ENCODE results near the gene CHST8.
A peak's percentile ranks its signal among the peaks of the same experiment; 100 is the strongest.

CHST8 gene

DNA sequence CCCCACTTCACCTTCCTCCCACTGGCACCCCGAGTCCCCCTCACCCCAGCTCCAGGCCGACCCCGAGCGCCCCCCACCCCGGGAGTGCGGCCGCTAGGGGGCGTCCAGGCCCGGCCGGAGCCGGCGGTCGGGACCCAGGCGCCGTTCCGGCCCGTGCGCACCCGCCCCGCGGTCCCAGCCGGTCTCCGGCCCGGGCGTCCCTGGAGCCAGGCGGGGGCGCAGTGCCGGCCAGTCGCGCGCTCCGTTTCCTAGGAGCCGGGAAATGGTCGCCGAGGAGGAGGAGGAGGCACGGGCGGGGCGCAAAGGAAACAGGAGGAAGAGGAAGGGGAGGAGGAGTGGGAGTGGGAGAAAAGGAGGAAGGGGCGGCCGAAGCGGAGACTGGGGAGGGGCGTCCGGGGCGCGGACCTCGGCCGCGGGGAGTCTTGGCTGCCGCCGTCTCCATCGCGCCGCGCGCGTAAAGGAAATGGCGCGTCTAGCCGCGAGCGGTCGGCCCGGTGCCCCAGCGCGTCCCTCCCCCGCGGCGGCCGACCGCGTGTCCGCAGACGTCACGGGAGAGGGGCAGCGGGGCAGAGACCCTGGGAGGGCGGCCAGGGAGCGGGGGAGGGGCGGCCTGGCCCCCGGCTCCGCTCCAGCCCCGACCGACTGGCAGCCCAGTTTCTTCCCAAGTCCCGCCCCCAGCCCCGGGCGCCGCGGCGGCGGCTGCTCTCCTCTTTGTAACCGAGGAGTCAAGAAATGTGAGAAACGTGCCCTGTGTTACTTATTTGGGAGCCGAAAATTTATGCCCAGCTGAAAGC, 173.8 kb downstream of the CHST8 start:
- peak; percentile 97 for DNase-seq (ENCODE audit: low spot score)

DNA sequence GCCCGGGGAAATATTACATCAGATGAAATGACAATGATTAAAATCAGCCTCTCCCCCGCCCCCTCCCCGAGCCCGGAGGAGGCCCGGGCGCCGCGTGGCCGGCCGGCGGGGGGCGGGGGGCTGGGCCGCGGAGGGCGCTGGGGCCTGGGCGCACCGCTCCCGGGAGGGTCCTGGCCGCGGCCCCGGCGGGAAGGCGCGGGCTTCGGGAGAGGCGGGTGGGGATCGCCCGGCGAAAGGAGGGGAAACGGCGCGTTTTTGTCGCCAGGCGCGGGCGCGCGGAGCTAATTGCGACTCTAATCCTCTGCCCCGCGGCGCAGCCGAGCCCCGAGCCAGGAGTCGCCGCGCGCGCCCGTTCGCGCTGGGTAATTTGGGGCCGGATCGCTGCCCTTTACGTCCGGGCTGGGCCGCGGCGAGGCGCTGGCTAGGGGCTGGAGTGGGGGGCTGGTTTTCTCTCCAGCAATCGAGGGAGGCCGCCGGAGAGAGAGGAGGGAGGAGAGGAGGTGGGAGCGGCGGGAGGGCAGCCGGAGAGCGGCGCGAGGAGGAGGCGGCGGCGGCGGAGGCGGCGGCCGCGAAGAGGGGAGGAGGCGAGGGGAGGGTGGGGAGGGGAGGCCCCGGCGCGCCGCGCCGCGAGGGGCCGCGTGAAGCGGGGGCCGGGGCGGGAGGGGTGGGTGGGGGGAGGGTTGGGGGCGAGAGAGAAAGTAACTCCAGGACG, 174.6 kb downstream of the CHST8 start, which contains the start of gene KCTD15:
Gene KCTD15, plus strand, starts transcription at position 707 of the 712 bp plus-strand sequence. CDS start 3,585 bp downstream, outside the sequence.
- peak; percentile 68 for DNase-seq (ENCODE audit: low spot score)

DNA sequence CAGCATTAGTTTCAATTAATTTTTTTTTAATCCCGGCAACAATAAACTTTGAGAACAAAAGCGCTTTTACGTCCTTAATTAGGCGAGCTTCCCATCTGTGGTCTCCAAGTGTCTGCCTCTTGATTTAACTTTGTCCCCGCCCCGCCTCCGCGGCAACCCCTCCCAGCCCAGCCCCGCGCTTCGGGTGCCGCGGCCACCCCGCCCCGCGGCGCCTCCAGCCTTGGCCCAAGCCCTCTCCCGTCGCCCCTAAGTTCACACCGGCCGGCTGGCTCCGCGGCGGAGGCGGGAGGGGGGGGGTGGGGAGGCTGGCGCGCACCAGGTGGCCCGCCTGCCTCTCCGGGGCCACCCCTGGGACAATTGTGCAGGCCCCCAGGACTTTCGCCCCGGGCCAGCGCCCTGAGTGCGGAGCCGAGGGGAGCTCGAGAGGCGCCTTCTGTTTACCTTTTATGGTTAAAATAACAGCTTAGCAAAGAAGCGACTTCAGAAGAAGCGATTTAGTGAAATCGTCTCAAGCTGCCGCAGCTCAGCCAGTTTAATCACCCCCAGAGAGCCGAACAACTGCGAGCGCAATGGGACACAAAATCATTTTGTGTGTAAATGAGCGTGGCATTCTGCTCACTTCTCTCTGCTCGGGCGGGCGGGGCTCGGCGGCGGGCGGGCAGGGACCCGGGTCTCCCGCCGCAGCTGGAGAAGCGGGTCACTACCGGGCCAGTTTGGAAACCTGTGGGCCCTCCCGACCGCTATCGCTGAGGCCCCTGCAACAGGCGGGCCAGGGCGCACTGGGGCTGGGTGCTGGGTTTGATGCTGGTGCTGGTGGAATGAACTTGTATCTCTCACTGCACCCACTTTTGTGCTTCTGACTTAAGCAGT, 176.3 kb downstream of the CHST8 start:
- DNase-seq (ENCODE audit: low spot score): peak; percentile 85

DNA sequence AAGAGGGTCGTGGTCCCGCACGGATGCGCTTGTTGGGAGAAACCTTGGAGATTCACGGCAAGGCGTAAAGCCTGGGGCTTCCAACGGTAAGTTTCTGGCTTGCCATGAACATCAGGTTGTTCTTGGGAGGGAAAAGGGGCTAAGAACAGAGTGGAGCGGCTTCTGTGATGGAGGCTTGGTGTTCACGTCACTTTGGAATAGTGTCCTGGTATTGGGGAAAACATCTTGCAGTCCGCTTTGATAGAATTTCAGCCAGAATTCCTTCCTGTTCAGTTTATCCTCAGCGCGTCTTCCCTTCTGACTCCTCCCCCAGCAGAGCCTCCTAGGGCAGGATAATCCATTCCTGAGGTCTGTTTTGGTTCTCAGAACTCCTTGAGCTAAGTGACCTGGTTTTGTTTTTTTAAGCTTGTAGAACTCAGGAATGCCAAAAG, 176.9 kb downstream of the CHST8 start:
- peak; percentile 54 for DNase-seq (ENCODE audit: low spot score)

DNA sequence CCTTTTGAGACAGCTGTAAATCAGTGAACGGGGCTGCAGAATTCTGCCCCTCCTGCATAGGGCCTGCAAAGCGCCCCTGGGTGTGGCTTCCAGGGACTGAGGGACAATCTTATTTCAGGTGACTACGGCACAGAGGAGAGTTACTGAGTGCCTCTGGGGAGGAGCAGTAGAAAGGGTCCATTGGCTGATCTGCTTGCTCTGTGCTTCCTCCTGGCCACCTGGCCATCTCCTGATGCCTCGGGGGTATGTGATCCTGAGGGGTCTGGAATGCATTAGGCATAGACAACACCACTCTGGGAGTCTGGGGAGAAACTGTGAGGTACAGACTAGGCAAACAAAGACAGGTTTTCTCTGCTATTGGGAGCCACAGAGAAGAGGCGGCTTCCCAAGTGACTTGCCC, 177.7 kb downstream of the CHST8 start:
- no peak for DNase-seq (ENCODE audit: low spot score)

DNA sequence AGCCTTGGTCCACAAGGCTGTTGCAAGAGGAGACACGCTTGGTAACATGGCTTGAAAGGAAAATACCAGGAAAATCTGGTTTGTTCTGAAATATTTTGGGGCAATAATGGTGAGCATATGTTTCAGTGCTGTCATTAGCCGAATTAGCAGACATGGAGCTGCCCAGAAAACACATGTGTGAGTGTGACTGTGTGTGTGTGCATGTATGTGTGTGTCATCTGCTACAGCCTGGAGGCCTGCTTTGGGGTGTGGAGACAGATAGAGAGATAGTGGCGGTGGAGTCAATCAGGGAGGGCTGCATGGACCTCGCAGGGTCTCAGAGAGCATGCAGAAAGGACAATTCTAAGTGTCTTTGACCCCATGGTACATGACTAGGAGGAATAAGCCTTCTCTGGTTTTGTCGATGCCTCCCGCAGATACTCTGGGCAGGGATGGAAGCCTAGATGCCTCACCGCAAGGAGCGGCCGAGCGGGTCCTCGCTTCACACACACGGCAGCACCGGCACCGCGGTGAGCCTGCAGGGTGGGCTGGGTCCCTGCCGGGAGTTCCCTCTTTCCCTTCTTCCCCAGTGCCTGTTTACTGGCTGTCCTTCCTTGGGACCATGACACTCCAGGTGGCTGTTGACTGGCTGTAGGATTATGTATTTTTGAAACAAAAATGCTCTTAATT, 178.4 kb downstream of the CHST8 start:
- DNase-seq (ENCODE audit: low spot score): no peak

DNA sequence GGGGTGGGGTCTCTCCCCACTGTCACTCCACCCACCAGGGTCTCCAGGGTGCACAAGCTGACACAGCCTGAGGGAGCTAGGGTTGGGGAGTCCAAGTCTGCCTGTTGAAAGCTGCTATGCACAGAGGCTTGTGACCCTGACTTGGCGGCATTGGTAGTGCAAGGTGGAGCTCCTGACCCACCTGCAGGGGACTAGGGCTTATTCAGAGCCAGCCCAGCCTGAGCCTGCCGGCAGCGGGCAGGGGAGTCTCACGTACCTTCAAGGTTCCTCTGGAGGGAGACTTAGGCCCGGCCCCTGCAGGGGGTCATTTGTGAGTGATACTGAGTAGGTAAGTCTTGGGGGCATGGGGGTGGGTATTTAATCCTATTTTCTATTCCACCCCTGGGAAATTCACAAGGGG, 179.7 kb downstream of the CHST8 start:
- no peak for DNase-seq (ENCODE audit: low spot score)

DNA sequence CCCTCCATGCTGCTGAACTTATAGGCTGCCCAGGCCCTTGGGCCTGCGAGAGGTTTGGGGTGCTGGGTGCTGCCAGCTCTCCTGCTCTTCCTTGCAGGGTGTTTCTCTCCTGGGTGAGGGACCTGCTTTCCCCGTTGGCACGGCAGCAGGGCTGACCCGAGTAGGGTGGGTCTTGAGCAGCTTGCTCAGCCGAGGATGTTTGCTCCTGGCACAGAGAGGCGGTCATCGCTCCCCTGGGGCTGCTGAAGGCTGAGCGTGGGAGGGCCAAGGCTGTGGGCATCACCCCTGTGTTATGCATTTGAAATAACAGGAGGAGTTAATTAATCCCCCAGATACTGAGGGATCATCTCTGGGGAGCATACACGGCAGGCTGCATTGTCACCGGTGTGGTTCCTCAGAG, 180.2 kb downstream of the CHST8 start:
- DNase-seq (ENCODE audit: low spot score): no peak

DNA sequence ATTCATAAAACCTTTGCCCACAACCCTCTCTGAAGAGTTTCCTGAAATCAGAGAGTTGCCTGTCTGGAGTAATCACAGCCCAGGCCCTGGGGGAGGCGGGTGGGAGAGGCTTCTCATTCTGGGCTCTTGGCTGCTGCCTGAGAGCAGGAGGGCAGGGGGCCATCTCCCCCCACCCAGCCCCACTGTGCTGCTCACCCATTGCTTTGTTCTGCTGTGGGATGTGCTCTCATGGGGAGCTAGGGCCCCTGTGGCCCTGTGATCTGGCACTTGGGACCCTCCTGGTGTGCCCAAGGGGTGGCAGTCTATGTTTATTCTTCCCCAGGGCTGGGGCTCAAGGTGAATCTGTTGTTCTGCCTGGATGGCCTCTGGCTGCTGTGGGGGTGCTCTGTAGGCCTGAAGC, 181.0 kb downstream of the CHST8 start:
- no peak for DNase-seq (ENCODE audit: low spot score)

DNA sequence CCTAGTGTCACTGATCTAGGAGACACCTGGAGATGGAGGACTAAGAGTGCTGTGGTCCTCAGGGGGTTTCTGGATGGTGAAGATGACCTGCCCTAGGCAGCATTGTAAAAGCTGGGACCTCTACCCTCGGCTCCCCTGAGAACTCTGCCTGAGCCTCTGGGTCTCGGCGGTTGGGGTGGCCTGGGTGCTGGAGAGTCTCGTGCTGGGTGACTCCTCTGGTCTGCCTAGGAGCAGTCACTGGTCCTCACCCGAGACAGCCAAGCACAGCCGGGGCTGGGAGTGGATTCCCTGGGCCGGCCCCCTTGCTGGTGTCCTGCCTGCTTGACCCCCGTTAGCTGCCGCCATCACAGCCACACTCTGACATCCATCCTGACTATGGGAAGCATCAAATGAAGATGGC, 181.6 kb downstream of the CHST8 start:
- DNase-seq (ENCODE audit: low spot score): no peak

DNA sequence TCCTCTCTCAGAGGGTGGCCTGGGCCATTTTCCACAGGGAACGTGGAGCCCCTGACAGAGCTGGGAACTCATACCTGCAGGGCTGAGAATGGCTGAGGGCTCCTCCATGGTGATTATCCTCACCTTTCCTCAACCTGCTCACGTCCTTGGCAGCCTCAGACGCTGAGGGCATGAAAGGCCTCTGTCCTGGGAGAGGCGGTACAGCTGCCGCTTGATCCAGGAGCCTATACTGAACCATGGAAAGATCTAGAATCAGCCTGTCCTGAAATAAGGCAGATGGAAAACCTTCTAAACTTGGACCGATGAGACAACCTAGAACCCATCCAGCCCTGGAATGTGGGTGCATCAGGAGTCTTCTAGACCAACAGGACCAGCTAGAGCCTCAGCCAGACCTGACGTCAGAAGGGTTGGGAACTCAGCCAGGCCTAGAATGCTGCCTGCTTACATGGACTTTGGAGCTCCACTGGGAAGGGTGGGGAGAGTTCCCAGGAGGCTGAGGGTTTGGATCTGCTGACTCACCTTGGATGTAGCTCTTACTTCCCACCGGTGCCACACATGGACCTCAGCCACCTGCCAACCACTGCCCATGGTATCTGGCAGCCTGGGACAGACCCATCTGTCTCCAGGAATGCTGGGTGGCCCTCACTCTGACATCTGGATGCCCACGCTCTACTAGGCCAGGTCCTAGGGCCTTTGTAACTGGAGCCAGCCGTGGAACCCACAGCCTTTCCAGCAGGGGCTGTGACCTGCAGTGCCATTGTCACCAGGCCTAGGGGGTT, 182.5 kb downstream of the CHST8 start:
- DNase-seq (ENCODE audit: low spot score): peak; percentile 52

DNA sequence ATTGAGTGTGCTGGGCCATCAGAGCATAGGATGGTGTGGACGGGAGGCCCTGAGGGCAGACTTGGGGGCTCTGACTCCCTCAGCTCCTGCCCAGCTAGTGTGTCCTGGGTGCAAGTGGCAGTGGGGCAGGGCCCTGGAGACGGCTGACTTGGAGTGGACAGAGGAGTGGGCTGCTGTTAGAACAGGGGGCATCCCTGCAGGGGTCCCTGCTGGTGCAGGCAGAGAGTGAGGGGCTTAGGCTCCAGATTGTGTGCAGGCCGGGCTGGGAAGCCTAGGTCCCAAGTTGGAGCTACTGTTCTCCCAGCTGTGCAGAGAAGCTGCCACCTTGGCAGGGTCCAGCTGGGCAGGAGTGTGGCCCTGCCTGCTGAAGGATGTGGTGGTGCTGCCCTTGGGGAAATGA, 183.6 kb downstream of the CHST8 start:
- no peak for DNase-seq (ENCODE audit: low spot score)

DNA sequence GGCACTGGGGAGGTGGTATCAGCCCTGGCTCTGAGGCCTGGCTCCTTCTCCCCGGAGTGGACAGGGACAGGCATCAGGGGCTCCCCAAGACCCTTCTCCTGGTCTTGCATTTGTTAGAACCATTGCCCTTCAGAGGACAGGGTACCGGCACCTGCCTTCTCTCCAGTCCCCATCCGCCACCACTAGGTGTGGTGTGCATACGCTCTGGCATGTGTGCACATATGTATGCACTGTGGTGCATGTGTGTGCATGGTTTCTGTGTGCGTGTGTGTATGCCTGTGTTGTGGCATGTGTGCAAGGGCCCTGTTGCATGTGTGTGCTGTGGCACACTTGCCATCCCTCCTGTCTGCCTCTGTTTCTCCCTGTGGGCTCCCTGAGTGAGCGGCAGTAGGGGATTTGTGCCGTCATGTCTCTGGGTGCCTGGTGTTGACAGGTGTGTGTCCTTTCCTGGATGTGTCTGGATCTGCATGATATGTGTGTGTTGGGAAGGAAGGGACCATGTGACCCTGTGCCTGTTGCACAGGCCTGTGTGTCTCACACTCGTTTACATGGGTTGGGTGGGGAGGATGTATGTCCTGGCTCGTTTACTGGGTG, 184.2 kb downstream of the CHST8 start:
- no peak for DNase-seq (ENCODE audit: low spot score)

DNA sequence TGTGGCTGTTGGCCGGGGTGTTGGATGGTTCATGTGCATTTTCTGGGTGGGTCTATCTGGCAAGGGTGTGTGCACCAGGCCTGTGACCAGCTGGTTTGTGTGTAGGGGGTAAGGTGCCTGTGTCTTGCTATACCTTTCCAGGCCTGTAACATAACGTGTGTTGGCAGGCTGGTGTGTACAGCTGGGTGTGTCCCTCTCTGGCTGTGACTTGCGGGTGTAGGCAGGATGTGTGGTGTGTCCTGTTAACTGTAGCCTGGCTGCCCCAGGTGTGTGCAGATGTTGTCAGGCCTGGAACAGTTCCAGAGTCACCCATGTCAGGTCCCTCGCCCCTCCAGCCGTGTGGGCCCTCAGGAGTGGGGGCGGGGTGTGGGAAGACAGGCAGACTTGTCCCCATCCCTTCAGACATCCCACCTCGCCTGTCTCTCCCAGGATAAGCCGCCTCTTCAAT, 184.7 kb downstream of the CHST8 start:
- no peak for DNase-seq (ENCODE audit: low spot score)

DNA sequence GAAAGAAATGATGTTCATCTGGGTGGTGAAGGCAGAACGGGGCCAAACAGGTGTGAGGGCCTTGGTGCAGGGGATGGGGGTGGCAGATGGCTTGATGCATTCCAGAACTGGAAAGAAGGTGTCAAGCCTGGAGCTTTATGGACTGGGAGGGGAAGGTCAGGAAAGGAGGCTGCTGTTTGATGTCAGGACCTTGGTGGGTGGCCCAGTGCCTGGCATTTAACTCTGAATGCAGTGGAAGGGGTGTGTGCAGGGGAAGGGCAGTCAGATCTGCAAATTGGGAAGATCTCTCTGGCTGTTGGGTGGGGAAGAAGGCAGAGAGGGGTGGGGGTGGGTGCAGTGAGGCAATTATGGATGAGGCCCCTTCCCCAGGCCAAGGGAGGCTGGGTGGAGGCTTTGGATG, 186.6 kb downstream of the CHST8 start:
- no peak for DNase-seq (ENCODE audit: low spot score)

DNA sequence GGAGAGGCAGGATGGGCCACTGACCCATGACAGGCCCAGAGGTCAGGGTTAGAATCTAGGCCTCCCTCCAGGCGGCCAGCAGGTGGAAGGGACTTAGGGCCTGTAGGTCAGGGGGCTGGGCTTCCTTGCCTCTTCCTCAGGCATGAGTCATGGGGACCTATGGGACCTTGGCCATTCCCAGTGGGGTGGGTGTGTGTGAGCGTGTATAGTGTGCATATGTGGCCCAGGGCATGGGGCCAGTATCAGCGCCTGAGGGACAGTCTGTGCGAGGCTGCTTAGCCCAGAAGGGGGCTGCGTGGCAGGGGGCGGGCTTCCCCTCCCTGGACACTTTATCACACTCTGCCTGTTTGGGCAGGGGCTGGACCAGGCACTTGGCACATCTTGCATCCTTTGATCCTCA, 188.2 kb downstream of the CHST8 start:
- DNase-seq (ENCODE audit: low spot score): no peak

DNA sequence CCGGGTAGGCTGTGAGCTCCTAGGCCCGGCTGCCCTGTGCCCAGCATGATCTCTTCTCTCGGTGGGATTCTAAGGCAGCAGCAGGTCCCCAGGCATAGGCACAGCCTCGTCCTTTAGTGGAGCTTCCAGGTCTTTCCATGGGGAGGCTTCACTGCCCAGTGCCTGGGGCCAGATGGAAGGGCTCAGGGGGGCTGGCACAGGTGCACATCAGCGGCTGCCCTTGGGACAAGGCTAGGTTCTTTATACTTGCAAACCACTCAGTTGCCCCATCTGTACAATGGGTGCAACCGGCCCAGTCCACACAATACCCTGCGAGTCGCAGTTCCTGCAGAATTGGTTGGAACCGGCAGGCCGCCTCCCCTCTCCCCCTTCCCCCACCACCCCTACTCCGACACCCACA, 189.1 kb downstream of the CHST8 start:
- no peak for DNase-seq (ENCODE audit: low spot score)

DNA sequence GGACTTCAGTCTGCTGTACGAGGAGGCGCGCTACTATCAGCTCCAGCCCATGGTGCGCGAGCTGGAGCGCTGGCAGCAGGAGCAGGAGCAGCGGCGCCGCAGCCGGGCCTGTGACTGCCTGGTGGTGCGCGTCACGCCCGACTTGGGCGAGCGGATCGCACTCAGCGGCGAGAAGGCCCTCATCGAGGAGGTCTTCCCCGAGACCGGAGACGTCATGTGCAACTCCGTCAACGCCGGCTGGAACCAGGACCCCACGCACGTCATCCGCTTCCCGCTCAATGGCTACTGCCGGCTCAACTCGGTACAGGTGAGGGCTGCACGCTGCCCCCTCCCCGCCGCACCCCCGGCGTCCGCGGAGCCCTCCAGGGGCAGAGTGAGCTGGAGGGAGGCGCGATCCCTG, 189.5 kb downstream of the CHST8 start:
- no peak for DNase-seq (ENCODE audit: low spot score)

DNA sequence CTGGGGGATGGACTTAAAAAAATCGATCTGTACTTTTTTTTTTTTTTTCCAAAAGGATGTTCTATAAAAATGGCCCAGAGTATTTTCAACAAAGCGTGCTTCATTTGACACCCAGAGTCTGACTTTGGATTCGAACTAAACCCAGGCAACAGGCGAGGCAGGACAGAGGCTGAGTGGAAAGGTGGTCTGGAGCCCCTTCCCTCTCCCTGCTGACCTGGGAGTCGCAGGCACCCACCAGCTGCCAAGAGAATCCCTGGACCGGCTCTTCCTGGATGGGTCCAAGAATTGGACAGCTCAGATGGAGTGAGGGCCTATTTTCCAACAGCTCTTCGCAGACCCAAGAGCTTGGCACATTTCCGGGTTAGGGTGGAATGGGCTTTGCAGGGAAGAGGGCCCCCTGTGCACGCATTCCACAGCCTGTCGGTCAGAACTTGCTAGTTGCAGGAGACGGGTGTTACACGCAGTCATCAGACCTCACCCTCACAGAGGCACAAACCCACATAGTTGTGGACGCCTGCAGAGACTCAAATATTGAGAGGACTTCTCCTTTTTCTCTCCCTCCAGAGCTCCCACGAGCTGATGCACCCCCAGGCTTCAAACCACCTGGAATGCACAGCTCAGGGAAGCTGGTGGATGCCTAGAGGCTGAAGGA, 190.1 kb downstream of the CHST8 start:
- DNase-seq (ENCODE audit: low spot score): no peak

Measured in GM03348 (cell line).